ENCODE data around the gene SCYL2.

GRCh38 chr12:100381379-100381778 lies 114.4 kb downstream of the SCYL2 start:
- no peak for TF ChIP-seq POLR2A (IDR thresholded peaks at IDR 0.05)
- TF ChIP-seq CTCF (IDR thresholded peaks at IDR 0.05), result no peak

Measured in adrenal gland (tissue), 5 donors.